ENCODE results near the gene SLC9A8. TPM values are rescaled to one million over a fixed set of nuclear protein-coding genes. Genes with fewer than 3 reads are reported as not detected.

Gene SLC9A8
- total and polyA plus RNA-seq, 2 donors (not counting 1 experiment from before 2014, with no cell fraction given) = 17.8 to 29.7 TPM

DNA sequence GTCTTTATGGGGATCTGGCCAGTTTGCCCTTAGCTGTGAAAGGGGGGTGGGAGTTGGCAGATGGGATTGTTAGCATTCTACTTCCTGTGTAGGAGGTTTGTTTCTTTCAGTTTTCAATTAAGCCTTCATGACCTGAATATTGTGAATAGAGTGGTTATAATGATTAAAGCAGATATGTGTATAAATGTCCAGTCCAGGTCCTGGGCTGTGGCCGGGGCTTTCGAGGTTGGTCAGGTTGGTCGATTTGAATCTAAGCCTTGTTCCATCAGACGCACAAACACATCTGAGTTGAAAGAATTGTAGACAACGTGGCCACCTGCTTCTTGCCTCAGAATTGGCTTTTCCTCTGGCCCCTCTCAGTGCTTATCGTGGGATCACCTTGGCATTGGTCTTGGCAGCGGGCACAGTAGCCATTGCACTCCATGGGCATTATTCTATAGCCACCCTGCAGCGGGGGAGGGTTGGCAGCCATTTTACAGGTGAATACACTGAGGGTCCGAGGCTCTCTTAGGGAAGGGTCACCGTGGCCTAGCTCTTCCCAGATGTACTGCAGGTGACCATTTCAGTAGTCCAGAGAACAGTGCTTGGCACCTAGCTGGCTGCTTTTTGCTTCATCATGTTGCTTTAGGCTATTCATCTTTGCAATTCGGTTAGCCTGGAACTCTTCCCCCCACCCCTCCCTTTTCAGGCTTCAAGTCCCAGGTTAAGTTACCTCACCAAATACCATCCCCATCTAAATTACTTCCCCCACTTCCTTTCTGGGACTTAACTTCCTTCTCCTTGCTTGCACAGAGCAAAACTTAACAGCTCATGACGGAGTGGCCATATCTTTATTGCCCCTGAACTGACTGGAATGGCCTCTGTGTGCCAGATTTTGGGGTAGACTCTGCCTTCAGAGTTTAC is 124.7 kb downstream of the SLC9A8 start:
- Histone ChIP-seq H3K9me3 (ENCODE audit: control extremely low read depth in 1 of 3, control insufficient read depth in 2 of 3, insufficient read depth in 1 of 3, low read length in 2 of 3) (no peaks in the 10 kb centered on the region), H3K27ac (ENCODE audit: low read length in 2 of 2) (peak overlapping the region; percentile 89 to 90), H3K4me2 (replicated peaks; ENCODE audit: low read depth, low read length, poor library complexity, severe bottlenecking) (peak overlapping the region; percentile 87), H3K4me1 (ENCODE audit: control insufficient read depth in 2 of 2, insufficient read depth in 2 of 2, low read length in 2 of 2) (peaks cover 33 to 42% of the 10 kb centered on the region in 2 donors), H2AFZ (ENCODE audit: insufficient read depth, low read depth, low read length, poor library complexity, severe bottlenecking) (peak overlapping the region; percentile 90), H3K36me3 (replicated peaks in 1 of 2; ENCODE audit: control extremely low read depth in 1 of 2, control insufficient read depth in 1 of 2, extremely low read depth in 1 of 2, insufficient read depth in 2 of 2, low read length in 1 of 2) (peaks cover 4 to 17% of the 10 kb centered on the region in 2 experiments), H3K9ac (ENCODE audit: low read length) (peak overlapping the region; percentile 98), H3K79me2 (ENCODE audit: control insufficient read depth, insufficient read depth, low read length) (peaks cover 66% of the 10 kb centered on the region), H3K27me3 (replicated peaks in 1 of 4; ENCODE audit: control extremely low read depth in 1 of 4, control insufficient read depth in 3 of 4, insufficient read depth in 4 of 4, low read length in 3 of 4) (no peaks in the 10 kb centered on the region), H4K20me1 (ENCODE audit: control insufficient read depth, insufficient read depth, low read length, poor library complexity, severe bottlenecking) (peaks cover 58% of the 10 kb centered on the region), H3K4me3 (ENCODE audit: control extremely low read depth in 1 of 5, extremely low read depth in 1 of 5, insufficient read depth in 1 of 5, low read depth in 2 of 5, low read length in 4 of 5) (peak overlapping the region; percentile 78 to 99 (median 94))
- Mint-ChIP-seq H3K27me3 (no peaks in the 10 kb centered on the region), H3K9me3 (ENCODE audit: insufficient read depth) (no peaks in the 10 kb centered on the region), H3K4me3 (peak overlapping the region; percentile 99), H3K27ac (peak overlapping the region; percentile 93), H3K4me1 (peaks cover 51% of the 10 kb centered on the region)
- TF ChIP-seq, protein P1, sequence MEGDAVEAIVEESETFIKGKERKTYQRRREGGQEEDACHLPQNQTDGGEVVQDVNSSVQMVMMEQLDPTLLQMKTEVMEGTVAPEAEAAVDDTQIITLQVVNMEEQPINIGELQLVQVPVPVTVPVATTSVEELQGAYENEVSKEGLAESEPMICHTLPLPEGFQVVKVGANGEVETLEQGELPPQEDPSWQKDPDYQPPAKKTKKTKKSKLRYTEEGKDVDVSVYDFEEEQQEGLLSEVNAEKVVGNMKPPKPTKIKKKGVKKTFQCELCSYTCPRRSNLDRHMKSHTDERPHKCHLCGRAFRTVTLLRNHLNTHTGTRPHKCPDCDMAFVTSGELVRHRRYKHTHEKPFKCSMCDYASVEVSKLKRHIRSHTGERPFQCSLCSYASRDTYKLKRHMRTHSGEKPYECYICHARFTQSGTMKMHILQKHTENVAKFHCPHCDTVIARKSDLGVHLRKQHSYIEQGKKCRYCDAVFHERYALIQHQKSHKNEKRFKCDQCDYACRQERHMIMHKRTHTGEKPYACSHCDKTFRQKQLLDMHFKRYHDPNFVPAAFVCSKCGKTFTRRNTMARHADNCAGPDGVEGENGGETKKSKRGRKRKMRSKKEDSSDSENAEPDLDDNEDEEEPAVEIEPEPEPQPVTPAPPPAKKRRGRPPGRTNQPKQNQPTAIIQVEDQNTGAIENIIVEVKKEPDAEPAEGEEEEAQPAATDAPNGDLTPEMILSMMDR (IDR thresholded peaks at IDR 0.05) = no peak
- TF ChIP-seq EZH2 (IDR thresholded peaks at IDR 0.05; ENCODE audit: borderline replicate concordance, insufficient read depth, low read depth, low read length, poor library complexity, severe bottlenecking) = no peak
- POLR2A ChIA-PET = interaction anchor here (1.3 kb wide), 1 partner anchor 223 kb away, joined by 5 read pairs; no protein-coding TSS in a partner anchor
- DNase-seq (no peak), ATAC-seq (ENCODE audit: low read depth) (no peak)
- WGBS (ENCODE audit: insufficient coverage) = 14% methylated on average over 12 of the region's 12 CpGs
- intact Hi-C loops (cut with micrococcal nuclease) = loop anchor here (5.0 kb wide), 3 partner anchors 125 to 795 kb away; partner anchors contain the start of genes PARD6B and SLC9A8
- CTCF ChIA-PET = interaction anchor here (0.7 to 2.3 kb wide), 7 partner anchors 21 to 254 kb away, joined by 3 to 12 read pairs (median 4); partner anchors contain the start of gene CEBPB

Data from B cell (primary cell).